Body of pancreas (tissue), 4 donors: ENCODE results near the gene COL6A1. TPM values are rescaled to one million over a fixed set of nuclear protein-coding genes. Genes with fewer than 3 reads are reported as not detected.

Source experiments
- ATAC-seq: fragments of 150-250 bp; one replicate; pipeline ENCODE4 v1.9.1; 2016
- DNase-seq, 4 donors: peaks; one replicate each; pipeline ENCODE4 v3.0.0-alpha.2; 2019
- H3K27ac ChIP-seq, 4 donors: fragments of 200-600 bp; sonication (generic); 1 replicate in 3 of 4; 2 replicates in 1 of 4; pipeline versions ENCODE4 v1.5.1 to v1.6.1; 2016 to 2019; ENCODE audit warnings: mild to moderate bottlenecking in 1 of 4, mixed read lengths in 1 of 4, moderate library complexity in 1 of 4
- H3K27me3 ChIP-seq, 2 donors: fragments of 200-600 bp; sonication (generic); one replicate each; pipeline ENCODE4 v1.6.0; 2016; ENCODE audit warnings: mild to moderate bottlenecking in 1 of 2
- H3K36me3 ChIP-seq, 2 donors: fragments of 200-600 bp; sonication (generic); replicated peaks in 1 of 2; 2 replicates each; pipeline ENCODE4 v1.5.1; 2016; ENCODE audit warnings: low read depth in 2 of 2; ENCODE audit not compliant: insufficient read depth in 1 of 2
- H3K4me1 ChIP-seq: fragments of 200-600 bp; sonication (generic); one replicate; pipeline ENCODE4 v1.6.0; 2016
- H3K4me3 ChIP-seq, 2 donors: fragments of 200-600 bp; sonication (generic); 1 replicate in 1 of 2; 2 replicates in 1 of 2; pipeline ENCODE4 v1.5.1; 2016 to 2019
- H3K9me3 ChIP-seq, 3 donors: fragments of 200-600 bp; sonication (generic); 1 replicate in 2 of 3; 2 replicates in 1 of 3; pipeline ENCODE4 v1.5.1; 2016
- POLR2A ChIP-seq, 3 donors: fragments of 450-650 bp; IDR thresholded peaks; one replicate each; pipeline ENCODE4 v1.6.1; 2016; ENCODE audit warnings: antibody characterized with exemption in 3 of 3, mild to moderate bottlenecking in 2 of 3
- WGBS, 2 donors: methylation state at CpG; one replicate each; pipeline ENCODE4 v1.1.5; 2017; 5-methylcytosine and 5-hydroxymethylcytosine counted together
- intact Hi-C: fragments of 100-400 bp; cut with DNase I; formaldehyde crosslinking; loops from one replicate; pipeline ENCODE4 v1.15.1; 2023
- total RNA-seq, 2 donors: library from RNA; depleted of rRNA; stranded (reverse); fragments of >200 nt; gene quantifications; one replicate each; pipeline ENCODE4 v1.1.0, GENCODE V29; 2016
- TF ChIP-seq, protein P1 (sequence below), 7 experiments: fragments of 450-650 bp in 4 of 7; fragments of 200-600 bp in 3 of 7; sonication (generic) in 3 of 7; IDR thresholded peaks; one replicate each; pipeline ENCODE4 v1.5.1; 2016 to 2019; ENCODE audit warnings: antibody characterized with exemption in 7 of 7

Gene COL6A1
- total RNA-seq, 2 donors from 2014 or later: 112 to 314 TPM

DNA sequence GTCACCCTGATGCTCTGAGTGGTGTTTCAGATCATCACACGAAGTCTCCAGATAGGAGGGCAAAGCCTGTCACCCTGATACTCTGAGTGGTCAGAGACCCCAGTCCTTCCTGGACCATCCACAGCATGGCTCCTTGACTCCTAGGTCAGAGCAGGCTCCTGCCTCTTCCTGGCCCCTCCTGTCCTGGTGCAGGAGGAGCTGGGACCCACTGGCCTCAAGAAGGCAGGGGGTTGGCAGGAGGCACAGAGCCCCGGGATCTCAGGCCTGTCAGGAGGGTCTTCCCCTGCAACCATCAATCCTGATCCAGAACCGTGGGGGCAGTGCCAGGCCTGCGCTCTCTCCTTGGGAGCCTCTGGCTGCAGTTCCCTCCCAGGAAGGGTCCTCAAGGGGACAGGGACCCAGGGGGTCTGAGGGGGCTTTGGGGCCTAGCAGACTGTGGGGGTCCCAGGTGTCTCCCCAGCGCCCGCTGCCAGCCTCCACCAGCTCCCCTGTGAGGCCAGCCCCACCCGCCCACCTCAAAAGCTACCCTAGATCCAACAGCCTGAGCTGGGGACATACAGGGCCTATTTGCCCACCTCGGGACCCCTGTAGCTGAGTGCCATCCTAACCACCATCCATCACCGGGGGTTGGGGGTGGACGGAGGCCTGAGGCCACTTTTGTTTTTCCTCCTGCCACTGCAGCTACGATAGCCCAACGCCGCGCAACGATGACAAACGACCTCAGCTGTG lies 27.5 kb downstream of the COL6A1 start:
- 39 to 60% methylated on average over 8 to 16 of the region's 16 CpGs for WGBS, 2 donors
- ATAC-seq: no peak

DNA sequence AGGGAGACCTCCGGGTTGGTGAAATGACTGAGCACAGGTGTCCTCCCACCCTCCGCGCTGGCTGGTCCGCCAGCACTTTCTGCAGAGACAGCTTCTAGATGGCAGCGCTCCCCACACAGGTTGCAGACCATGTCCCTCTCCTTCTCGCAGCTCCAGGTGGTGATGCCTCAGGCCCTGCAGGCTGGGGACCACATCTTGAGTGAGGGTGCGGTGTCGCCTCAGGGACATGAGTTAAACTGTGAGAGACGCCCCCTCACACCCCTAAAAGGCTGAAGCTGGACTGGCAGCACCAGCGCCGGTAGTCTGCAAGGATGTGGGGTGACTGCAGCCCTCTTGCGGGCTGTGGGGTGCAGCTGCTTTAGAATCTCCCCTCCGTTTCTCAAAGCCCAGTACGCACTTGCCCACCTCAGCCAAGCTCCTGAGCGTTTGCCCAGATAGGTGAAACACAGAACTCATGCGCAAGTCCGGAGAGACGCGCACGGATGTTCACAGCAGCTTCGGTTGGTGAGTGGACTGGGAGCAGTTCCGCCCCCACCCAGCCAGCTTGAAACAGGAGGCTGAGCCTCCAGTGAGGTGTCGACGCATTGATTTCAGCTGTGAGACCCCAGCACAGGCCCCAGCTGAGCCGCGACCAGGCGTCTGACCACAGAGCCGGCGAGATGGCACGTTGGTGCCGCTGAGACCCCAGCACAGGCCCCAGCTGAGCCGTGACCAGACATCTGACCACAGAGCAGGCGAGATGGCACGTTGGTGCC lies 28.6 kb downstream of the COL6A1 start:
- H3K27me3 ChIP-seq: no peaks in the 10 kb centered on the region
- H3K4me1 ChIP-seq: no peaks in the 10 kb centered on the region
- DNase-seq (no peak), ATAC-seq (no peak)
- no peak overlapping the region for H3K27ac ChIP-seq
- H3K9me3 ChIP-seq: no peaks in the 10 kb centered on the region
- WGBS, 2 donors: 68 to 86% methylated on average over 10 to 32 of the region's 34 CpGs
- H3K4me3 ChIP-seq: no peak overlapping the region
- H3K36me3 ChIP-seq: no peaks in the 10 kb centered on the region
- intact Hi-C loops: no loop called here
- TF ChIP-seq, protein P1, sequence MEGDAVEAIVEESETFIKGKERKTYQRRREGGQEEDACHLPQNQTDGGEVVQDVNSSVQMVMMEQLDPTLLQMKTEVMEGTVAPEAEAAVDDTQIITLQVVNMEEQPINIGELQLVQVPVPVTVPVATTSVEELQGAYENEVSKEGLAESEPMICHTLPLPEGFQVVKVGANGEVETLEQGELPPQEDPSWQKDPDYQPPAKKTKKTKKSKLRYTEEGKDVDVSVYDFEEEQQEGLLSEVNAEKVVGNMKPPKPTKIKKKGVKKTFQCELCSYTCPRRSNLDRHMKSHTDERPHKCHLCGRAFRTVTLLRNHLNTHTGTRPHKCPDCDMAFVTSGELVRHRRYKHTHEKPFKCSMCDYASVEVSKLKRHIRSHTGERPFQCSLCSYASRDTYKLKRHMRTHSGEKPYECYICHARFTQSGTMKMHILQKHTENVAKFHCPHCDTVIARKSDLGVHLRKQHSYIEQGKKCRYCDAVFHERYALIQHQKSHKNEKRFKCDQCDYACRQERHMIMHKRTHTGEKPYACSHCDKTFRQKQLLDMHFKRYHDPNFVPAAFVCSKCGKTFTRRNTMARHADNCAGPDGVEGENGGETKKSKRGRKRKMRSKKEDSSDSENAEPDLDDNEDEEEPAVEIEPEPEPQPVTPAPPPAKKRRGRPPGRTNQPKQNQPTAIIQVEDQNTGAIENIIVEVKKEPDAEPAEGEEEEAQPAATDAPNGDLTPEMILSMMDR (IDR thresholded peaks at IDR 0.05): no peak
- TF ChIP-seq POLR2A (IDR thresholded peaks at IDR 0.05): no peak

More for the DNA sequence above, 27.5 kb downstream of the COL6A1 start:
- no peaks in the 10 kb centered on the region for H3K27me3 ChIP-seq
- intact Hi-C loops: no loop called here
- no peak overlapping the region for H3K4me3 ChIP-seq
- no peak for DNase-seq
- H3K9me3 ChIP-seq: no peaks in the 10 kb centered on the region
- TF ChIP-seq, protein P1 (IDR thresholded peaks at IDR 0.05): no peak
- TF ChIP-seq POLR2A (IDR thresholded peaks at IDR 0.05): no peak
- no peaks in the 10 kb centered on the region for H3K4me1 ChIP-seq
- H3K27ac ChIP-seq: no peak overlapping the region
- no peaks in the 10 kb centered on the region for H3K36me3 ChIP-seq

DNA sequence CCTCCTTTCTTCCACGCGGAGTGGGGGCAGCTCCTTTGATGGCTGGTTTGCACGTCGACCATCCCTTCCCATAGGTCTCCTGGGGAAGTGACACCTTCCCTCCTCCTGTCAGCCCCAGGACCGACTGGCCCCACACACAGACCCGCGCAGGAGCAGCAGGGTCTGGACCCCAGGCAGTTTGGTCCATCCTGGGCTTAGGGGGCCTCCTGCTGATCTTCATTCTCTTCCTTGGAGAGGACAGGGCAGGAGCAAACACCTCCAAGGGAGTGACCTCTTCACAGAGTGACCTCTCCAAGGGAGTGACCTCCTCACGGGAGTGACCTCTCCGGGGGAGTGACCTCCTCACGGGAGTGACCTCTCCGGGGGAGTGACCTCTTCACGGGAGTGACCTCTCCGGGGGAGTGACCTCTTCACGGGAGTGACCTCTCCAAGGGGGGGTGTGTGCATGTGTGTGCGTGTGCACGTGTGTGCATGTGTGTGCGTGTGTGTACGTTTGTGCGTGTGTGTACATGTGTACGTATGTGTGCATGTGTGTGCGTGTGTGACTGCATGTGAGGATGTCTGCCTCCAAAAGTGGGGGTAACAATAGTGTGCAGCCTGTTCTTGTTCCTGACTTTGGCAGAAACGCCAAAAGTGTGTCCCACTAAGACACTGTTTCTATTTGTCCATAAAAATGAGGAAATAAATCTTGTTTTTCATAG lies 29.8 kb downstream of the COL6A1 start:
- TF ChIP-seq POLR2A (IDR thresholded peaks at IDR 0.05): no peak
- TF ChIP-seq, protein P1 (IDR thresholded peaks at IDR 0.05): no peak
- Histone ChIP-seq H3K4me1 (no peaks in the 10 kb centered on the region), H3K27me3 (no peaks in the 10 kb centered on the region), H3K27ac (no peak overlapping the region), H3K4me3 (no peak overlapping the region), H3K9me3 (no peaks in the 10 kb centered on the region), H3K36me3 (no peaks in the 10 kb centered on the region)
- DNase-seq (no peak), ATAC-seq (no peak)
- intact Hi-C loops: no loop called here
- WGBS, 2 donors: 58 to 62% methylated on average over 18 to 20 of the region's 22 CpGs

DNA sequence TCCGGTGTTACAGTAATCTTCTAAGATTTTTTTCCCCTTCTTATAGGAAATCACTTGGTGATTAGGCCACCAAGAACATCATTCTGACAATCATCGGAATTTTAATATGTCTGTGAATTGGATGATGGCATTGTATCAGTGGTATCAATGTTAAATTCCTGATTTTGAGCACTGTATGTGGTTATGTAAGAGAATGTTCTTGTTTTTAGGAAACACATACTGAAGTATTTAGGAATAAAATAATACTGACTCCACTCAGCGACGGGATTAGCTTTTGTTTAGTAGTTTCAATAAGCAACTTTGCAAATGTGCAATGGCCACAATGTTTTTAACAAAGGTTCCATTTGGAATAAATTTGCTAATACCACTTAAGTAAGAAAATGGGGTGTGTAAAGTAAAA lies 30.6 kb downstream of the COL6A1 start:
- no peaks in the 10 kb centered on the region for H3K27me3 ChIP-seq
- intact Hi-C loops: no loop called here

More for the DNA sequence above, 30.6 kb downstream of the COL6A1 start:
- no peak overlapping the region for H3K4me3 ChIP-seq
- no peaks in the 10 kb centered on the region for H3K4me1 ChIP-seq
- no peaks in the 10 kb centered on the region for H3K36me3 ChIP-seq
- H3K9me3 ChIP-seq: no peaks in the 10 kb centered on the region
- no peak for TF ChIP-seq POLR2A (IDR thresholded peaks at IDR 0.05)
- TF ChIP-seq, protein P1 (IDR thresholded peaks at IDR 0.05): no peak
- H3K27ac ChIP-seq: no peak overlapping the region
- no peak for DNase-seq
- 80 to 81% methylated on average over 4 of the region's 4 CpGs for WGBS, 2 donors
- no peak for ATAC-seq
